Right cardiac atrium (tissue), 5 donors: ENCODE measurements around the gene FBXW4. TPM values are rescaled to one million over a fixed set of nuclear protein-coding genes. Genes with fewer than 3 reads are reported as not detected.
"Not testable (repeated sequence)": the region's sequence is repeated elsewhere in the genome, so short reads cannot be mapped to it uniquely, and the experiment has no call there.

ENCODE experiments used
- ATAC-seq, 2 donors: fragments of 200-7000 bp; cut with Tn5 transposase; one replicate each; pipeline versions ENCODE4 v1.8.0 to v1.9.1; 2020; ENCODE audit warnings: moderate library complexity in 2 of 2, mild to moderate bottlenecking in 1 of 2
- DNase-seq, 3 donors: peaks; one replicate each; pipeline ENCODE4 v3.0.0-alpha.2; 2020
- H3K27ac ChIP-seq: one replicate; pipeline ENCODE4 v1.5.1; 2013; ENCODE audit warnings: mild to moderate bottlenecking, low read length, control low read depth, moderate library complexity
- H3K27me3 ChIP-seq: one replicate; pipeline ENCODE4 v1.6.1; 2013; ENCODE audit not compliant: control insufficient read depth, insufficient read depth
- H3K4me1 ChIP-seq: one replicate; pipeline ENCODE4 v1.6.1; 2013; ENCODE audit warnings: low read length; ENCODE audit not compliant: control insufficient read depth, insufficient read depth
- H3K4me3 ChIP-seq: one replicate; pipeline ENCODE4 v1.5.1; 2013; ENCODE audit warnings: low read length, control low read depth
- H3K9me3 ChIP-seq: one replicate; pipeline ENCODE4 v1.6.1; 2013; ENCODE audit warnings: low read length; ENCODE audit not compliant: control insufficient read depth
- WGBS: extraction: QIAGEN DNeasy Blood & Tissue Kit; methylation state at CpG from one replicate; pipeline ENCODE4 v1.1.7; 2013; 5-methylcytosine and 5-hydroxymethylcytosine counted together
- intact Hi-C, 4 donors: fragments of 100-400 bp; cut with DNase I; formaldehyde crosslinking; loops; one replicate each; pipeline versions ENCODE4 v1.11.0 to v1.14.0; 2022 to 2023
- polyA plus RNA-seq: library from polyadenylated mRNA; stranded (reverse); fragments of 200-250 nt; gene quantifications from one replicate; pipeline ENCODE4 v1.2.3, GENCODE V29; 2013
- total RNA-seq, 4 donors: library from RNA; stranded (reverse); fragmentation: NEBNext Ultra II Directional; extraction: Animal tissue kit (Norgen Biotek cat#: 25700); gene quantifications; one replicate each; pipeline ENCODE4 v1.2.1, GENCODE V29; 2021
- donor health status: healthy with polysubstance abuse.
- donor health status: DM: no; HTN: yes; CAD: no.
- donor health status: DM: no; HTN: no; CAD: no.
- donor health status: DM: no; HTN: yes; CAD: no; lungs with severe emphysema.
- donor health status: DM: yes; HTN: yes; CAD: no.

The FBXW4 gene
- total and polyA plus RNA-seq, 5 donors: 81.8 to 144 (median 121) TPM

DNA sequence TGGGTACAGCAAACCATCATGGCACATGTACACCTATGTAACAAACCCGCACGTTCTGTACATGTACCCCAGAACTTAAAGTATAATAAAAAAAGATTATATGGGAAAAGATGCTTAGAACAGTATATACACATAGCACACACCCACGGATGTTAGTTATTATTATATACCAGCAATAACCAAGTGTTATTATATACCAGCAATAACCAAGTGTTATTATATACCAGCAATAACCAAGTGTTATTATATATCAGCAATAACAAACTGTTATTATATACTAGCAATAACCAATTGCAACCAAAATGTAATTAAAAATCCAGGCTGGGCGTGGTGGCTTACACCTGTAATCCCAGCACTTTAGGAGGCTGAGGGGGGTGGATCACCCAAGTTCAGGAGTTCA, 61.5 kb downstream of the FBXW4 start:
- intact Hi-C loops: not testable (repeated sequence)

DNA sequence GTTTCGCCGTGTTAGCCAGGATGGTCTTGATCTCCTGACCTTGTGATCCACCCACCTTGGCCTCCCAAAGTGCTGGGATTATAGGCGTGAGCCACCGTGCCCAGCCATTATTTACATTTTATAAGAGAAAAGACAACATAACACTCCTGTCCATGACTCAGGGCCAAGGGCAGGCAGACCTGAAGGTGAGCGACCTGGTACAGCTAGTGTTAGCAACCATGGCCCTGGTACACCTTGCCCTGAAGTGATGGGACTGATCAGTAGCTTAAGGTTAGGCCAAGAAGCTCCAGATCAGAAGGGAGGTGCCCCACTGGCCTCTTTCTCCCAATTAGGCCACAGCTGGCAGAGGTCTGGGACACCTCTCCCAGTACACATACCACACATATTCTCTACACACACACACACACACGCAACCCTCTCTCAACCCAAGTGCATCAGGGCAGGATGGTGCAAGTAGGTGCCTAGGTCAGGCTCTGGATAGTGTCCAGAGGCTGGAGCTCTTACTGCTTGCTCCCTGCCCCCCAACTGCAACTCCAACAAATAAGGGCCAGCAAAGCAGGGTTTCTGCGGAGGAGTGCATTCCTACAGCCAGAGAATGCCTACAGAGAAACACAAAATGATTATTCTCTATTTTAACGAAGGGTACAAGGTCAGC, 63.0 kb downstream of the FBXW4 start:
- H3K27ac ChIP-seq: no peak overlapping the region
- H3K9me3 ChIP-seq: no peaks in the 10 kb centered on the region
- no peaks in the 10 kb centered on the region for H3K27me3 ChIP-seq
- no peaks in the 10 kb centered on the region for H3K4me1 ChIP-seq
- ATAC-seq: peak in 1 of 2 donors; percentile 52
- intact Hi-C loops: no loop called here
- WGBS: 86% methylated on average over 8 of the region's 8 CpGs
- no peak overlapping the region for H3K4me3 ChIP-seq
- no peak for DNase-seq

More for the DNA sequence above, 61.5 kb downstream of the FBXW4 start:
- 97% methylated on average over 4 of the region's 4 CpGs for WGBS
- H3K27me3 ChIP-seq, H3K27ac ChIP-seq, H3K4me3 ChIP-seq, H3K9me3 ChIP-seq, H3K4me1 ChIP-seq, DNase-seq, ATAC-seq: not testable (repeated sequence)

GRCh38 chr10:101630633-101630920, 64.4 kb downstream of the FBXW4 start:
- Histone ChIP-seq H3K4me3 (no peak overlapping the region), H3K27me3 (no peaks in the 10 kb centered on the region), H3K9me3 (no peaks in the 10 kb centered on the region), H3K27ac (no peak overlapping the region), H3K4me1 (peaks cover 3% of the 10 kb centered on the region)
- 100% methylated on average over 1 of the region's 1 CpG for WGBS
- intact Hi-C loops: no loop called here
- ATAC-seq: no peak
- DNase-seq: no peak

GRCh38 chr10:101629837-101630632, 64.9 kb downstream of the FBXW4 start:
- ATAC-seq: peak; percentile 43 to 65
- Histone ChIP-seq H3K4me3 (no peak overlapping the region), H3K9me3 (no peaks in the 10 kb centered on the region), H3K27me3 (no peaks in the 10 kb centered on the region), H3K4me1 (peaks cover 4% of the 10 kb centered on the region), H3K27ac (no peak overlapping the region)
- DNase-seq: no peak
- WGBS: 83% methylated on average over 13 of the region's 13 CpGs
- intact Hi-C loops: no loop called here

DNA sequence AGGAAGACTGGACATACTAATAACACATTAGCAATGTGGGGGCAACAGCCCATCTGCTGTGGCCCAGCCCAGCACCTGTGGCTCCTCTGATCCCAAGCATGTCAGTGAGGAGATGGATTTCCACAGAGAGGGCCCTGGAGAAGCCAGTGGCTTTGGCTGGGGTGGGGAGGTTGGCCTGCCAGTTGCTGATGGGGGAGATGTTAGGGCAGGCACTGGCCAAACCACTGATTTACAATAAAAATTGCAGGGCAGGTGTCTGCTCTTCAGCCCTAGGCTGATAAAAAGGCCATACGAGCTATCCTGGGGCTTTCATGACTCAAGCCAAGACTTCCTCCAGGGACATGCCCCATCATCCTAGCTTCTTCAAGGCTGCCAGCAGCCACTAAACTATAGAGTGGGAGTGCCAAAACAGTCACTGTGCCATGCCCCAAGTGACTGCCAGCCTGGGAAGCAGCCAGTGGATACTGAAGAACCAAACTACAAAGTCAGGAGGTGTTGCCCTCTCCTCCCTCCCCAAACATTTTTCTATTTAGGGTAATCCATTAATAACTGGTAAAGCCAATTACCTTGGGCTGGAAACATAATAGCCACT, 69.1 kb downstream of the FBXW4 start:
- H3K4me3 ChIP-seq: no peak overlapping the region
- no peaks in the 10 kb centered on the region for H3K9me3 ChIP-seq
- intact Hi-C loops: no loop called here
- 44% methylated on average over 1 of the region's 1 CpG for whole genome bisulfite sequencing
- DNase-seq (no peak), ATAC-seq (peak in 1 of 2 donors; percentile 55)
- no peak overlapping the region for H3K27ac ChIP-seq
- no peaks in the 10 kb centered on the region for H3K27me3 ChIP-seq
- H3K4me1 ChIP-seq: peaks cover 4% of the 10 kb centered on the region

- Histone ChIP-seq H3K27ac (no peak overlapping the region), H3K9me3 (no peaks in the 10 kb centered on the region), H3K4me3 (no peak overlapping the region), H3K27me3 (no peaks in the 10 kb centered on the region), H3K4me1 (peaks cover 4% of the 10 kb centered on the region)
- intact Hi-C loops: no loop called here
- 72% methylated on average over 4 of the region's 4 CpGs for WGBS
- no peak for DNase-seq
- no peak for ATAC-seq
Observed at GRCh38 chr10:101624526-101625102, 70.4 kb downstream of the FBXW4 start.

DNA sequence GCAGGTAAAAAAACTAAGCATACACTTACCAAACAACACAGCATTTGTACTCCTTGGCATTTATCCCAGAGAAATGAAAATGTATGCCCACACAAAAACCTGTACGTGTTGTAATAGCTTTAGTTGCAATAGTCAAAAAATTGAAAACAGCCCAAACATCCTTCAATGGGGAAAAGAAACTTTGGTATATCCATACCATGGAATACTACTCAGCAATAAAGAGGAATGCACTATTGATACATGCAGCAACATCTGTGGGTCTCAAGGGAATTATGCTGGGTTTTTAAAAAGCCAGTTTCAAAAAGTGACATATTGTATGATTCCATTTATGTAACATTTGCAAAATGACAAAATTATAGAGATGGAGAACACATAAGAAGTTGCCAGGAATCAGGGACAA, 71.4 kb downstream of the FBXW4 start:
- Histone ChIP-seq H3K27me3 (no peaks in the 10 kb centered on the region), H3K27ac (no peak overlapping the region), H3K9me3 (no peaks in the 10 kb centered on the region), H3K4me1 (peaks cover 4% of the 10 kb centered on the region), H3K4me3 (no peak overlapping the region)
- intact Hi-C loops: no loop called here
- 89% methylated on average over 1 of the region's 1 CpG for WGBS
- DNase-seq: no peak
- ATAC-seq: no peak

DNA sequence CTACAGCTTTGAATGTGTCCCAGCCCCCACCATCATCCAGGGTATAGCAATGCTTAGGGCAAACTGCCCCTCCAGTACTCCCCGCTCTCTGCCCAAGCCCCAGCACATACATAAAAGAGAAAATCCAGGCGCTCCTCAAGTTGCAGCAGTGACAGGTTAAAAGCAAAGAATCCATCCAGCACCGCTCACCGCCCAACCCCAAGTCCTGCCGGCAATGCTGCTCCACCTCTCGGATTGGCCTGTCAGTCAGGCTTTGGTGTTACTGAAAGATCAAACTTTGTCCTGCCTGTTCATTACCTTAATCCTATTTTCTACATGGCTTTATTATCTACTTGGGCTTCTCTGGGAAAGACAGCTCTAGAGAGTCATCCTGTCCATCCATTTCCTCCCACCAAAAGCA, 75.0 kb downstream of the FBXW4 start:
- Histone ChIP-seq H3K9me3 (no peaks in the 10 kb centered on the region), H3K27me3 (no peaks in the 10 kb centered on the region), H3K4me1 (no peaks in the 10 kb centered on the region), H3K27ac (no peak overlapping the region), H3K4me3 (no peak overlapping the region)
- intact Hi-C loops: loop anchor here in 1 of 4 donors (10.0 kb wide), 1 partner anchor 85 kb away; no protein-coding TSS in a partner anchor
- WGBS: 96% methylated on average over 6 of the region's 6 CpGs
- no peak for ATAC-seq
- DNase-seq: no peak

GRCh38 chr10:101618871-101619270, 76.1 kb downstream of the FBXW4 start:
- Histone ChIP-seq H3K27ac (no peak overlapping the region), H3K4me1 (no peaks in the 10 kb centered on the region), H3K27me3 (no peaks in the 10 kb centered on the region), H3K4me3 (no peak overlapping the region), H3K9me3 (no peaks in the 10 kb centered on the region)
- DNase-seq: no peak
- ATAC-seq: no peak
- WGBS: 92% methylated on average over 2 of the region's 2 CpGs
- intact Hi-C loops: loop anchor here in 1 of 4 donors (10.0 kb wide), 1 partner anchor 86 kb away; no protein-coding TSS in a partner anchor

DNA sequence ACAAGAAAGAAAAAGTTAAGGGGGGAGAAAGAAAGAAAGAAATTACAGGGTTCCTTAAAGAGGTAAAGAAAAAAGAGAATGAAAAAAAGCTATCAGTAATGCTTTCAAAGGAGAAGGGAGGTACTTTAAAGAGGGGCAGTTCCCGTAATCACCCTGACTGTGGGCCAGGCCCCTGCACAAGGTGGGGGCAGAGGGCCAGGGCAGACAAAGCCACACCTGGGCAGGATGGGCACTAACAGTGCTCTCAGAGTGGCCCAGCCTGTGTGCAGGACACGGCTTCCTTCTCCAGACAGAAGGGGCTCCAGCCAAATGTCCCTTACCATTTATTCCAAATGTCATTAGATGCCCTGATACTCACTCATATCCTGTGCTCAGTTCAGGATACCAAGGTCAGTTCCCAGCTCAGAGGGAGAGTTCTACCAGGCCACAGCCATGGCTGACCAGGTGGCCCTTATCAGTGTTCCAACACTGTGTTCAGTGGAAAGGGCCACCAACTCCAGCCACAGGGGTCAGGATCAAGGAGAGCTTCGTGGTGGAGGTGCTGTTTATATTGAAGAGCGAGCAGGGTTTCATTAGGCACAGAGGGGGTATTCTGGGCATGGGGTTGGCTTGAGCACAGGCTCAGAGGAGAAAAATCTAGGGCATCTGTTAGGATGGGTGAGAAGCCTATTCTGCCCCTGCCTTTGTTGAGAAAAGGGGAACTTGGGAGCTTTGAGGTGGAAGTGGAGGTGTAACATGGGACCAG, 77.0 kb downstream of the FBXW4 start:
- Histone ChIP-seq H3K27me3 (no peaks in the 10 kb centered on the region), H3K4me3 (no peak overlapping the region), H3K9me3 (no peaks in the 10 kb centered on the region), H3K27ac (no peak overlapping the region), H3K4me1 (no peaks in the 10 kb centered on the region)
- 87% methylated on average over 4 of the region's 4 CpGs for whole genome bisulfite sequencing
- DNase-seq (no peak), ATAC-seq (no peak)
- intact Hi-C loops: loop anchor here in 1 of 4 donors (10.0 kb wide), 1 partner anchor 87 kb away; no protein-coding TSS in a partner anchor
